Right lobe of liver (tissue), 6 donors: ENCODE measurements around the gene CLEC4M. TPM values are rescaled to one million over a fixed set of nuclear protein-coding genes. Genes with fewer than 3 reads are reported as not detected.
"Not testable (repeated sequence)": the region's sequence is repeated elsewhere in the genome, so short reads cannot be mapped to it uniquely, and the experiment has no call there.

Source experiments
- ATAC-seq, 4 donors: fragments of 200-7000 bp; cut with Tn5 transposase; one replicate each; pipeline ENCODE4 v1.9.1; 2020; ENCODE audit warnings: mild to moderate bottlenecking in 4 of 4, moderate library complexity in 4 of 4
- DNase-seq, 3 donors: peaks; one replicate each; pipeline ENCODE4 v3.0.0-alpha.2; 2020
- H3K27ac ChIP-seq, 3 donors: fragments of 200-600 bp; one replicate each; pipeline ENCODE4 v1.8.0; 2022
- H3K27me3 ChIP-seq, 2 donors: fragments of 200-600 bp; one replicate each; pipeline ENCODE4 v1.8.0; 2022
- H3K36me3 ChIP-seq, 4 donors: fragments of 200-600 bp; sonication (generic) in 1 of 4; one replicate each; pipeline versions ENCODE4 v1.5.1 to v1.8.0; 2017 to 2022; ENCODE audit warnings: control low read depth in 1 of 4
- H3K4me1 ChIP-seq, 4 donors: fragments of 200-600 bp; sonication (generic) in 1 of 4; one replicate each; pipeline versions ENCODE4 v1.5.1 to v1.8.0; 2017 to 2022; ENCODE audit warnings: control low read depth in 1 of 4
- H3K4me3 ChIP-seq, 3 donors: fragments of 200-600 bp; one replicate each; pipeline ENCODE4 v1.8.0; 2022
- H3K9me3 ChIP-seq, 4 donors: fragments of 200-600 bp; sonication (generic) in 1 of 4; one replicate each; pipeline versions ENCODE4 v1.5.1 to v1.8.0; 2017 to 2022; ENCODE audit warnings: control low read depth in 1 of 4
- CTCF ChIP-seq, 4 donors: fragments of 200-600 bp in 3 of 4; fragments of 450-650 bp in 1 of 4; IDR thresholded peaks; one replicate each; pipeline versions ENCODE4 v1.5.1 to v1.8.0; 2016 to 2022; ENCODE audit warnings: antibody characterized with exemption in 4 of 4, mild to moderate bottlenecking in 2 of 4
- POLR2A ChIP-seq: fragments of 450-650 bp; IDR thresholded peaks from one replicate; pipeline ENCODE4 v1.6.1; 2017; ENCODE audit warnings: antibody characterized with exemption, mild to moderate bottlenecking
- WGBS: methylation state at CpG from one replicate; pipeline ENCODE4 v1.1.6; 2018; ENCODE audit warnings: low coverage, low lambda C conversion rate; ENCODE audit not compliant: insufficient coverage; ENCODE audit errors: missing lambda C conversion rate; 5-methylcytosine and 5-hydroxymethylcytosine counted together
- intact Hi-C, 2 donors: fragments of 100-400 bp; cut with DNase I; formaldehyde crosslinking; loops; one replicate each; pipeline versions ENCODE4 v1.11.2 to v1.14.1; 2022
- total RNA-seq, 6 experiments: library from RNA; depleted of rRNA in 2 of 6; stranded (reverse); fragments of >200 nt in 2 of 6; fragmentation: NEBNext Ultra II Directional in 3 of 6; extraction: Animal tissue kit (Norgen Biotek cat#: 25700) in 3 of 6; gene quantifications; one replicate each; pipeline versions ENCODE4 v1.1.0 to v1.2.4, GENCODE V29; 2016 to 2023
- donor health status: DM: no; HTN: yes; CAD: no.
- donor health status: DM: no; HTN: no; CAD: no.
- donor health status: DM: no; HTN: no; CAD: no.
- donor health status: DM: no; HTN: yes; CAD: no.
- donor health status: DM: no; HTN: yes; CAD: no.

CLEC4M gene
- total RNA-seq, 6 experiments from 2014 or later, result 12.8 to 64.8 (median 20.8) TPM

GRCh38 chr19:7790416-7790815 is 27.4 kb downstream of the CLEC4M start:
- Histone ChIP-seq H3K36me3 (no peaks in the 10 kb centered on the region), H3K4me1 (no peaks in the 10 kb centered on the region), H3K27ac (no peak overlapping the region), H3K4me3 (no peak overlapping the region), H3K9me3 (no peaks in the 10 kb centered on the region), H3K27me3 (no peaks in the 10 kb centered on the region)
- TF ChIP-seq CTCF (IDR thresholded peaks at IDR 0.05) (no peak), POLR2A (no peak)
- ATAC-seq (no peak), DNase-seq (no peak)
- intact Hi-C loops, result loop anchor here (10.0 kb wide), 1 partner anchor 106 kb away; the partner anchor contains the start of gene TRAPPC5 (in 2 of the 2)
- 92% methylated on average over 2 of the region's 14 CpGs for WGBS

GRCh38 chr19:7792281-7792680 is 29.2 kb downstream of the CLEC4M start:
- Histone ChIP-seq H3K27ac (no peak overlapping the region), H3K4me3 (no peak overlapping the region), H3K9me3 (no peaks in the 10 kb centered on the region), H3K27me3 (no peaks in the 10 kb centered on the region), H3K36me3 (no peaks in the 10 kb centered on the region), H3K4me1 (no peaks in the 10 kb centered on the region)
- ATAC-seq (no peak), DNase-seq (no peak)
- no peak for TF ChIP-seq CTCF (IDR thresholded peaks at IDR 0.05)
- TF ChIP-seq POLR2A, result no peak
- WGBS, result 59% methylated on average over 7 of the region's 7 CpGs
- intact Hi-C loops, result loop anchor here (10.0 kb wide), 1 partner anchor 107 kb away; the partner anchor contains the start of gene TRAPPC5 (in 2 of the 2)

- not testable (repeated sequence) for DNase-seq, H3K27me3 ChIP-seq, ATAC-seq, H3K4me3 ChIP-seq, H3K27ac ChIP-seq, H3K4me1 ChIP-seq, H3K9me3 ChIP-seq, H3K36me3 ChIP-seq
- 76% methylated on average over 5 of the region's 7 CpGs for WGBS
- intact Hi-C loops, result loop anchor here (10.0 kb wide), 1 partner anchor 108 kb away; the partner anchor contains the start of gene TRAPPC5 (in 2 of the 2)
These were observed 29.7 kb downstream of the CLEC4M start for GRCh38 chr19:7792701-7793100.

- Histone ChIP-seq H3K36me3 (no peaks in the 10 kb centered on the region), H3K9me3 (no peaks in the 10 kb centered on the region), H3K27me3 (no peaks in the 10 kb centered on the region), H3K4me1 (no peaks in the 10 kb centered on the region), H3K4me3 (no peak overlapping the region), H3K27ac (no peak overlapping the region)
- TF ChIP-seq POLR2A (no peak), CTCF (IDR thresholded peaks at IDR 0.05) (no peak)
- intact Hi-C loops, result loop anchor here (10.0 kb wide), 1 partner anchor 109 kb away; the partner anchor contains the start of gene TRAPPC5 (in 2 of the 2)
- 74% methylated on average over 3 of the region's 3 CpGs for WGBS
- no peak for ATAC-seq
- DNase-seq, result no peak
These were observed 30.4 kb downstream of the CLEC4M start for GRCh38 chr19:7793493-7793892.

GRCh38 chr19:7795555-7796161 is 32.6 kb downstream of the CLEC4M start:
- Histone ChIP-seq H3K4me1 (peaks cover 0 to 5% (median 2%) of the 10 kb centered on the region in 4 donors), H3K27me3 (no peaks in the 10 kb centered on the region), H3K9me3 (no peaks in the 10 kb centered on the region), H3K27ac (no peak overlapping the region), H3K36me3 (no peaks in the 10 kb centered on the region), H3K4me3 (no peak overlapping the region)
- TF ChIP-seq POLR2A (no peak), CTCF (IDR thresholded peaks at IDR 0.05) (no peak)
- intact Hi-C loops, result loop anchor here (5.0 to 10.0 kb wide), 2 partner anchors 111 to 228 kb away; partner anchors contain the start of gene TRAPPC5 (in 2 of the 2)
- ATAC-seq (no peak), DNase-seq (no peak)
- WGBS, result 60% methylated on average over 7 of the region's 8 CpGs
